Activated naive CD4-positive, alpha-beta T cell treated with Interleukin-2 at 50 U/mL for 16 hours (primary cell): ENCODE results near the gene ACOT8.
A peak's percentile ranks its signal among the peaks of the same experiment; 100 is the strongest.
"Not testable (repeated sequence)": the region's sequence is repeated elsewhere in the genome, so short reads cannot be mapped to it uniquely, and the experiment has no call there.

ENCODE experiments used
- DNase-seq: peaks from one replicate; pipeline ENCODE4 v3.0.0-alpha.2; 2020

The ACOT8 gene

GRCh38 chr20:45850926-45851325 lies 6.3 kb downstream of the ACOT8 start:
- no peak for DNase-seq

GRCh38 chr20:45850238-45850637 lies 7.0 kb downstream of the ACOT8 start:
- DNase-seq, result no peak

GRCh38 chr20:45848969-45849582 lies 8.1 kb downstream of the ACOT8 start:
- DNase-seq, result no peak

GRCh38 chr20:45848421-45848820 lies 8.8 kb downstream of the ACOT8 start:
- no peak for DNase-seq

- DNase-seq, result no peak
Observed at GRCh38 chr20:45845452-45845851, 11.7 kb downstream of the ACOT8 start.

- no peak for DNase-seq
Observed at GRCh38 chr20:45843506-45843905, 13.7 kb downstream of the ACOT8 start.

GRCh38 chr20:45842169-45842812 lies 14.9 kb downstream of the ACOT8 start:
- DNase-seq, result no peak

- no peak for DNase-seq
Observed at GRCh38 chr20:45841407-45842129, 15.6 kb downstream of the ACOT8 start.

GRCh38 chr20:45840700-45841198 lies 16.4 kb downstream of the ACOT8 start:
- DNase-seq, result no peak

- no peak for DNase-seq
Observed at GRCh38 chr20:45836841-45837240, 20.4 kb downstream of the ACOT8 start.

GRCh38 chr20:45835825-45836224 lies 21.4 kb downstream of the ACOT8 start:
- no peak for DNase-seq

- DNase-seq, result no peak
Observed at GRCh38 chr20:45835329-45835765, 21.8 kb downstream of the ACOT8 start.

- DNase-seq, result no peak
Observed at GRCh38 chr20:45834797-45835161, 22.4 kb downstream of the ACOT8 start.

- peak; percentile 50 for DNase-seq
Observed at GRCh38 chr20:45833883-45834796, 23.1 kb downstream of the ACOT8 start.

- DNase-seq, result peak; percentile 24
Observed at GRCh38 chr20:45833030-45833882, 23.9 kb downstream of the ACOT8 start, which contains the start of gene SNX21. TSS of gene SNX21 (plus strand) at chr20:45833799. CDS start at chr20:45833920, 121 bp downstream.

GRCh38 chr20:45832619-45833018 lies 24.6 kb downstream of the ACOT8 start:
- DNase-seq, result no peak

GRCh38 chr20:45829673-45830106 lies 27.5 kb downstream of the ACOT8 start:
- DNase-seq, result not testable (repeated sequence)

- DNase-seq, result no peak
Observed at GRCh38 chr20:45828589-45828988, 28.6 kb downstream of the ACOT8 start.

- DNase-seq, result no peak
Observed at GRCh38 chr20:45827712-45828111, 29.5 kb downstream of the ACOT8 start.

- DNase-seq, result no peak
Observed at GRCh38 chr20:45827030-45827652, 30.1 kb downstream of the ACOT8 start, which contains the start of gene TNNC2. TSS of gene TNNC2 (minus strand) at chr20:45827312. CDS start at chr20:45827248, 64 bp downstream.
